H1 (cell line): ENCODE results near the gene RESF1. TPM values are rescaled to one million over a fixed set of nuclear protein-coding genes. Genes with fewer than 3 reads are reported as not detected.

ENCODE experiments used
- ATF3 ChIP-seq: IDR thresholded peaks from 2 replicates; pipeline ENCODE4 v1.6.1; 2011; ENCODE audit warnings: low read depth, mild to moderate bottlenecking, low read length; ENCODE audit not compliant: insufficient read depth
- CEBPB ChIP-seq: IDR thresholded peaks from 2 replicates; pipeline ENCODE4 v1.6.1; 2012; ENCODE audit warnings: low read depth, low read length
- CHD7 ChIP-seq: fragments of 300-600 bp; sonication (generic); IDR thresholded peaks from 2 replicates; pipeline ENCODE4 v1.7.1; 2012; ENCODE audit warnings: low read length, moderate library complexity, mild to moderate bottlenecking, inconsistent platforms; ENCODE audit not compliant: insufficient replicate concordance
- E2F6 ChIP-seq: IDR thresholded peaks from 2 replicates; pipeline ENCODE4 v1.6.1; 2012; ENCODE audit warnings: inconsistent platforms
- EGR1 ChIP-seq: IDR thresholded peaks from 2 replicates; pipeline ENCODE4 v1.6.1; 2011; ENCODE audit warnings: low read depth, low read length, borderline replicate concordance
- POU5F1 ChIP-seq: IDR thresholded peaks from 2 replicates; pipeline ENCODE4 v1.6.1; 2011; ENCODE audit warnings: low read depth, mild to moderate bottlenecking, low read length, moderate library complexity
- RNF2 ChIP-seq: fragments of 200-900, 300-1000 bp; sonication (generic); IDR thresholded peaks from 2 replicates; pipeline ENCODE4 v1.7.1; 2016; ENCODE audit warnings: borderline replicate concordance, low read depth, mild to moderate bottlenecking, antibody characterized with exemption, low read length; ENCODE audit not compliant: poor library complexity, severe bottlenecking; ENCODE audit errors: missing control alignments
- SAP30 ChIP-seq: fragments of 300-600 bp; sonication (generic); IDR thresholded peaks from 2 replicates; pipeline ENCODE4 v1.7.1; 2012; ENCODE audit warnings: low read length, moderate library complexity, mild to moderate bottlenecking, inconsistent platforms; ENCODE audit not compliant: insufficient read depth, insufficient replicate concordance
- polyA plus RNA-seq, 7 experiments: library from polyadenylated mRNA; depleted of rRNA in 3 of 7; stranded (reverse) in 5 of 7; unstranded in 2 of 7; fragments of >200 nt in 5 of 7; fragments of 200-250 nt in 2 of 7; gene quantifications; 1 replicate in 5 of 7; 2 replicates in 1 of 7; 4 replicates in 1 of 7; pipeline versions ENCODE4 v1.2.1 to v1.2.3, GENCODE V29; 2011 to 2013; ENCODE audit warnings: missing spikeins in 2 of 7, mixed read lengths in 2 of 7
- total RNA-seq: library from RNA; stranded (reverse); fragmentation: NEBNext Ultra II Directional; extraction: Animal tissue kit (Norgen Biotek cat#: 25700); gene quantifications from 2 replicates; pipeline ENCODE4 v1.2.1, GENCODE V29; 2021

RESF1 gene
- total and polyA plus RNA-seq, 2 of the 8 experiments (the other 6 are each of a cell fraction or from before 2014, with no cell fraction given) = 64.3 to 128 TPM

- TF ChIP-seq CHD7 = no peak
- TF ChIP-seq EGR1 = no peak
- TF ChIP-seq SAP30 = no peak
- TF ChIP-seq RNF2 = no peak
- no peak for TF ChIP-seq CEBPB
- TF ChIP-seq E2F6 = no peak
- TF ChIP-seq ATF3 = no peak
- no peak for TF ChIP-seq POU5F1
These were observed 30.6 kb downstream of the RESF1 start (continued) for GRCh38 chr12:31989571-31990362.
